Kidney (tissue), 14 donors: Measurements from ENCODE around the gene RPUSD2. TPM values are rescaled to one million over a fixed set of nuclear protein-coding genes. Genes with fewer than 3 reads are reported as not detected.

Experiments used
- DNase-seq, 5 donors: peaks; one replicate each; pipeline ENCODE4 v3.0.0-alpha.2; 2013 to 2020
- FAIRE-seq: peaks from 2 replicates; lab custom pipeline; 2012; peaks lifted over from hg19 to GRCh38; lab: Jason Lieb, UNC
- H3K27ac ChIP-seq, 2 donors: one replicate each; pipeline ENCODE4 v1.7.0; 2013; ENCODE audit warnings: low read depth in 2 of 2, low read length in 2 of 2, inconsistent platforms in 1 of 2
- H3K27me3 ChIP-seq: one replicate; pipeline ENCODE4 v1.7.1; 2013; ENCODE audit warnings: low read length, inconsistent platforms; ENCODE audit not compliant: control insufficient read depth, insufficient read depth
- H3K36me3 ChIP-seq, 3 donors: one replicate each; pipeline versions ENCODE4 v1.7.0 to v1.7.1; 2013; ENCODE audit warnings: low read length in 3 of 3, control low read depth in 1 of 3, inconsistent platforms in 1 of 3; ENCODE audit not compliant: insufficient read depth in 3 of 3, control insufficient read depth in 2 of 3
- H3K4me1 ChIP-seq, 3 donors: one replicate each; pipeline versions ENCODE4 v1.7.0 to v1.7.1; 2013; ENCODE audit warnings: low read length in 3 of 3, inconsistent platforms in 1 of 3, low read depth in 1 of 3; ENCODE audit not compliant: control insufficient read depth in 2 of 3, insufficient read depth in 2 of 3
- H3K4me3 ChIP-seq, 3 donors: one replicate each; pipeline versions ENCODE4 v1.7.0 to v1.8.1; 2013; ENCODE audit warnings: low read length in 3 of 3, control low read depth in 1 of 3, inconsistent platforms in 1 of 3
- H3K9ac ChIP-seq, 3 donors: one replicate each; pipeline versions ENCODE4 v1.7.0 to v1.7.1; 2013; ENCODE audit warnings: low read length in 3 of 3, control low read depth in 1 of 3, inconsistent platforms in 1 of 3
- H3K9me3 ChIP-seq, 3 donors: one replicate each; pipeline versions ENCODE4 v1.7.0 to v1.7.1; 2013; ENCODE audit warnings: low read length in 3 of 3, control low read depth in 1 of 3, inconsistent platforms in 1 of 3; ENCODE audit not compliant: control insufficient read depth in 2 of 3, insufficient read depth in 1 of 3
- intact Hi-C: fragments of 100-400 bp; cut with DNase I; formaldehyde crosslinking; loops from one replicate; pipeline ENCODE4 v1.11.1; 2022
- polyA plus RNA-seq: library from polyadenylated mRNA; stranded (reverse); fragments of 350-450 nt; fragmentation: Illumina TruSeq; extraction: RNeasy Lipid Tissue Mini Kit (QIAGEN cat#74804); gene quantifications from one replicate; pipeline ENCODE4 v1.2.3, GENCODE V29; 2014; ENCODE audit warnings: low read depth, low replicate concordance; ENCODE audit not compliant: insufficient read depth
- total RNA-seq: library from RNA; stranded (reverse); fragmentation: NEBNext Ultra II Directional; extraction: Animal tissue kit (Norgen Biotek cat#: 25700); gene quantifications from one replicate; pipeline ENCODE4 v1.2.1, GENCODE V29; 2021
- TF ChIP-seq, protein P1 (sequence below): IDR thresholded peaks from 3 replicates; pipeline ENCODE4 v1.5.1; 2012; ENCODE audit warnings: mild to moderate bottlenecking, moderate library complexity, borderline replicate concordance; ENCODE audit not compliant: insufficient read depth; ENCODE audit errors: extremely low read depth
- donor health status: control.
- donor health status: control.
- donor health status: control.
- donor health status: control.
- donor health status: control.
- donor health status: DM: yes; HTN: yes; CAD: no.
- donor health status: Normal renal cell carcinoma (clear cell type).

Gene RPUSD2
- total and polyA plus RNA-seq, 2 donors from 2014 or later = 9.8 to 12.7 TPM

DNA sequence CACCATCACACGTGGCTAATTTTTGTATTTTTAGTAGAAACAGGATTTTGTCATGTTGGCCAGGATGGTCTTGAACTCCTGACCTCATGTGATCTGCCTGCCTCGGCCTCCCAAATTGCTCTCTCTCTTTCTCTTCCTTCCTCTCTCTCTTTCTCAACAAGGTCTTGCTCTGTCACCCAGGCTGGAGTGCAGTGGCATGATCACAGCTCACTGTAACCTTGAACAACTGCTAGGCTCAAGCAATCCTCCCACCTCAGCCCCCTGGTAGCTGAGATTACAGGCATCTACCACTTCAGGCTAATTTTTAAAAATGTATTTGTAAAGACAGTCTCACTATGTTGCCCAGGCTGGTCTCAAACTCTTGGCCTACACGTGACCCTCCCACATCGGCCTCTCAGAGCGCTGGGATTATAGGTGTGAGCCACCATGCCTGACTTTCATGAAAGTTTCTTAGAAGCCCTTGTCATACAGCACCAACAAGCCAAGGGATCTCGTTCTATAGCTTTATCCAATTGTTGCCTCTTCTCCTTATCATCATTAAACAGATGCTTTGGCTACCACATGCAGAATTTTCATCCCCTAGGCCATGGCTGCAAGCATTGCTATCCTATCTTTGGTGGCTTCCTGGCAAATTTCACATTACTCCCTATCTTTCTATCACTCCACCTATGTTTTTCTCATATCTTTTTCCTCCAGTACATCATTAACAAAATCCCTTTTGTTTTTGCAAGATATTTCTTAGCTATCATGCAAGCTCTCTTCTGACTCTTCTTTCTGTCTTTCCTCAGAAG is 10.0 kb upstream of the RPUSD2 start:
- intact Hi-C loops = no loop called here
- peaks cover 0 to 2% (median 2%) of the 10 kb centered on the region in 3 donors for H3K4me1 ChIP-seq
- H3K4me3 ChIP-seq = no peak overlapping the region
- H3K27me3 ChIP-seq = no peaks in the 10 kb centered on the region
- H3K9ac ChIP-seq = no peak overlapping the region
- no peaks in the 10 kb centered on the region for H3K9me3 ChIP-seq
- TF ChIP-seq, protein P1, sequence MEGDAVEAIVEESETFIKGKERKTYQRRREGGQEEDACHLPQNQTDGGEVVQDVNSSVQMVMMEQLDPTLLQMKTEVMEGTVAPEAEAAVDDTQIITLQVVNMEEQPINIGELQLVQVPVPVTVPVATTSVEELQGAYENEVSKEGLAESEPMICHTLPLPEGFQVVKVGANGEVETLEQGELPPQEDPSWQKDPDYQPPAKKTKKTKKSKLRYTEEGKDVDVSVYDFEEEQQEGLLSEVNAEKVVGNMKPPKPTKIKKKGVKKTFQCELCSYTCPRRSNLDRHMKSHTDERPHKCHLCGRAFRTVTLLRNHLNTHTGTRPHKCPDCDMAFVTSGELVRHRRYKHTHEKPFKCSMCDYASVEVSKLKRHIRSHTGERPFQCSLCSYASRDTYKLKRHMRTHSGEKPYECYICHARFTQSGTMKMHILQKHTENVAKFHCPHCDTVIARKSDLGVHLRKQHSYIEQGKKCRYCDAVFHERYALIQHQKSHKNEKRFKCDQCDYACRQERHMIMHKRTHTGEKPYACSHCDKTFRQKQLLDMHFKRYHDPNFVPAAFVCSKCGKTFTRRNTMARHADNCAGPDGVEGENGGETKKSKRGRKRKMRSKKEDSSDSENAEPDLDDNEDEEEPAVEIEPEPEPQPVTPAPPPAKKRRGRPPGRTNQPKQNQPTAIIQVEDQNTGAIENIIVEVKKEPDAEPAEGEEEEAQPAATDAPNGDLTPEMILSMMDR = no peak
- H3K27ac ChIP-seq = no peak overlapping the region
- no peak for FAIRE-seq
- no peak for DNase-seq
- H3K36me3 ChIP-seq = peaks cover 0 to 11% (median 5%) of the 10 kb centered on the region in 3 donors

DNA sequence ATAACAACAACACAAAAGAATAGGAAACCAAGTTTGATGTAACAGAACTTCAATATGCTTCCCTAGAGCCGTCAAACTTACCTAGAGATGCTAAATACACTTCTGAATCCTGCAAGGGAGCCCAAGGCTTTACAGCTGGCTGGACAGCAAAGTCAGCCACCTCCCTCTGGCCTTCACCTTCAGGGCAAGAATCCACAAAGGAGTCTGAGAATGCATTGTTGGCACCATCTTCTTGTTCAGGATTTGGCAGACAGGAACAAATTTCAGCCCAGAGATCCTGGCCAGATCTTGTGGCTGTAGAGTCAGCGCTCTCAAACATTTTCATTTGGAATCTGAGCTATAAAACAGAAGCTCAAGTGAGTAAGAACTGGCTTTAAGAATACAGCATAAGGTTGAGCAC is 6.4 kb upstream of the RPUSD2 start:
- FAIRE-seq = no peak
- no peaks in the 10 kb centered on the region for H3K9me3 ChIP-seq
- H3K4me3 ChIP-seq = no peak overlapping the region
- no peaks in the 10 kb centered on the region for H3K36me3 ChIP-seq
- no peak overlapping the region for H3K27ac ChIP-seq
- no peaks in the 10 kb centered on the region for H3K27me3 ChIP-seq
- no peak overlapping the region for H3K9ac ChIP-seq
- intact Hi-C loops = no loop called here
- DNase-seq = no peak
- TF ChIP-seq, protein P1 = no peak
- peaks cover 2 to 7% (median 4%) of the 10 kb centered on the region in 3 donors for H3K4me1 ChIP-seq

DNA sequence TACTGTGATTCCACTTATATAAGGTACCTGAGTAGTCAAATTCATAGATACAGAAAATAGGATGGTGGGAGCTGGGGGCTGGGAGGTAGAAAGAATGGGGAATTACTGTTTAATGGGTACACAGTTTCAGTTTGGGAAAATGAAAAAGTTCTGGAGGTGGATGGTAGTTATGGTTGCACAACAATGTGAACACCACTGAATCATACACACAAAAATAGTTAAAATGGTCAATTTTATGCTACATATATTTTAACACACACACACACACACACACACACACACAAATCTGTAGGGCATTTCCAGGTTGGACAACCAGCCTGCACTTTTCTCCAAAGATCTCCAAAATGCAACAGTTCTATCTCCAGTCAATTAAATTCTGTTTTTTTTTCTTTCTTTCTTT is 5.7 kb upstream of the RPUSD2 start:
- H3K4me3 ChIP-seq = no peak overlapping the region
- intact Hi-C loops = no loop called here
- TF ChIP-seq, protein P1 = no peak
- no peak for FAIRE-seq
- H3K27me3 ChIP-seq = no peaks in the 10 kb centered on the region
- no peak for DNase-seq
- H3K4me1 ChIP-seq = peaks cover 2 to 7% (median 4%) of the 10 kb centered on the region in 3 donors
- H3K36me3 ChIP-seq = no peaks in the 10 kb centered on the region
- no peaks in the 10 kb centered on the region for H3K9me3 ChIP-seq
- no peak overlapping the region for H3K9ac ChIP-seq
- H3K27ac ChIP-seq = no peak overlapping the region
